Measurements from ENCODE around the gene HECW1.

HECW1 gene

DNA sequence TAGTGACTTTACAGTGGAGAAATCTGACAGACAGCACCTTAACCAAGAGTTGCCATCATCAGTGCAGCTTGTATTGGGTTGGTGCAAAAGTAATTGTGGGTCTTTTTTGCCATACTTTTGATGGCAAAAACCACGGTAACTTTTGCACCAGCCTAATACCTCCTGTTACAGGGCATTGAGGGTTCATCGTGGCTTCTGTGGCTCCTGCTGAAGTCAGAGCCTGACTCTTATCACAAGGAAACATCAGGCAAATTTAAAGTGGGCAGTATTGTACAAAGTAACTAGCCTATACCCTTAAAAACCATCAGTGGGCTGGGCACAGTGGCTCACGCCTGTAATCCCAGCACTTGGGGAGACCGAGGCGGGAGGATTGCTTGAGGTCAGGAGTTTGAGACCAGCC, 117.4 kb downstream of the HECW1 start:
- Histone ChIP-seq H3K36me3 (no peaks in the 10 kb centered on the region), H3K27me3 (ENCODE audit: insufficient read depth, low read depth, severe bottlenecking) (no peaks in the 10 kb centered on the region), H3K27ac (no peak overlapping the region), H3K9me3 (ENCODE audit: severe bottlenecking) (no peaks in the 10 kb centered on the region), H3K4me3 (ENCODE audit: low read depth, low read length) (no peak overlapping the region)
- DNase-seq: no peak
- TF ChIP-seq, protein P1, sequence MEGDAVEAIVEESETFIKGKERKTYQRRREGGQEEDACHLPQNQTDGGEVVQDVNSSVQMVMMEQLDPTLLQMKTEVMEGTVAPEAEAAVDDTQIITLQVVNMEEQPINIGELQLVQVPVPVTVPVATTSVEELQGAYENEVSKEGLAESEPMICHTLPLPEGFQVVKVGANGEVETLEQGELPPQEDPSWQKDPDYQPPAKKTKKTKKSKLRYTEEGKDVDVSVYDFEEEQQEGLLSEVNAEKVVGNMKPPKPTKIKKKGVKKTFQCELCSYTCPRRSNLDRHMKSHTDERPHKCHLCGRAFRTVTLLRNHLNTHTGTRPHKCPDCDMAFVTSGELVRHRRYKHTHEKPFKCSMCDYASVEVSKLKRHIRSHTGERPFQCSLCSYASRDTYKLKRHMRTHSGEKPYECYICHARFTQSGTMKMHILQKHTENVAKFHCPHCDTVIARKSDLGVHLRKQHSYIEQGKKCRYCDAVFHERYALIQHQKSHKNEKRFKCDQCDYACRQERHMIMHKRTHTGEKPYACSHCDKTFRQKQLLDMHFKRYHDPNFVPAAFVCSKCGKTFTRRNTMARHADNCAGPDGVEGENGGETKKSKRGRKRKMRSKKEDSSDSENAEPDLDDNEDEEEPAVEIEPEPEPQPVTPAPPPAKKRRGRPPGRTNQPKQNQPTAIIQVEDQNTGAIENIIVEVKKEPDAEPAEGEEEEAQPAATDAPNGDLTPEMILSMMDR (IDR thresholded peaks at IDR 0.05; ENCODE audit: low read depth, low read length): no peak

DNA sequence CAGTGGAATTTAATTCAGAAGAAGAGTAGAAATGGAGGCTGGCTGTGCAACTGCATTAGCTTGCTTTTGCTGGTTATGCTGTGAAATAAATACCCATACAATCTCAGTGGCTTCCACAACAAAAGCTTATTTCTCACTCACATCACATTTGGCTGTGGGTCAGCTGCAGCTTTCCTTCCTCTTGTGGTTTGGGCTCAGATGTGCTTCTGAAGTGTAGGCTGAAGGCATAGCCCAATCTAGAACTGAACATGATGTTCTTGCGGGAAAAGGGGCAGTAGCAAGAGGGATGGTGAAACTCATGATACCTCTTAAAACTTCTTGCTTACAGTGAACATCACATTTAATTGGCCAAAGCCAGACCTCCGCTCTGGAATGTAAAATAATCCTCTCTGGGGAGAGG, 119.9 kb downstream of the HECW1 start:
- Histone ChIP-seq H3K9me3 (ENCODE audit: severe bottlenecking) (no peaks in the 10 kb centered on the region), H3K36me3 (no peaks in the 10 kb centered on the region), H3K4me3 (ENCODE audit: low read depth, low read length) (no peak overlapping the region), H3K27ac (no peak overlapping the region), H3K27me3 (ENCODE audit: insufficient read depth, low read depth, severe bottlenecking) (no peaks in the 10 kb centered on the region)
- no peak for DNase-seq
- TF ChIP-seq, protein P1 (IDR thresholded peaks at IDR 0.05; ENCODE audit: low read depth, low read length): no peak

DNA sequence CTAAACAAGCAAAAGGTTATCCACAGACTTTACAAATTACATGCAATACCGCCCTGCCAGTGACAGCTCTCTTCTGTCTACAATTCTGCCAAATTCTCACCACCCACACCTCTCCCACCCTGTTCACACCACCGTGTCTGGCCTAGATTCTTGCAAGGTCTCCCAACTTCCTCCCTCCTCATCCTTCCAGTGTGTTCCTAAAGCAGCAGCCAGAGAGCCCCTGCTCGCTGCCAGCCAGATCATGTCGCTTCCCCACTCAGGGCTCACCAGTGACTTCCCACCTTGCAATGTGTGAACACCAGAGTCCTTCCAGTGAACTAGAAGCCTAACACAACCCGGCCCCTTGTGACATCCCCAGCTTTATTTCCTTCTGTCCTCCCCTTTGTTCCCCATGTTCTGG, 121.6 kb downstream of the HECW1 start:
- no peak for DNase-seq
- Histone ChIP-seq H3K27ac (no peak overlapping the region), H3K27me3 (ENCODE audit: insufficient read depth, low read depth, severe bottlenecking) (no peaks in the 10 kb centered on the region), H3K4me3 (ENCODE audit: low read depth, low read length) (no peak overlapping the region), H3K9me3 (ENCODE audit: severe bottlenecking) (no peaks in the 10 kb centered on the region), H3K36me3 (no peaks in the 10 kb centered on the region)
- TF ChIP-seq, protein P1 (IDR thresholded peaks at IDR 0.05; ENCODE audit: low read depth, low read length): no peak

DNA sequence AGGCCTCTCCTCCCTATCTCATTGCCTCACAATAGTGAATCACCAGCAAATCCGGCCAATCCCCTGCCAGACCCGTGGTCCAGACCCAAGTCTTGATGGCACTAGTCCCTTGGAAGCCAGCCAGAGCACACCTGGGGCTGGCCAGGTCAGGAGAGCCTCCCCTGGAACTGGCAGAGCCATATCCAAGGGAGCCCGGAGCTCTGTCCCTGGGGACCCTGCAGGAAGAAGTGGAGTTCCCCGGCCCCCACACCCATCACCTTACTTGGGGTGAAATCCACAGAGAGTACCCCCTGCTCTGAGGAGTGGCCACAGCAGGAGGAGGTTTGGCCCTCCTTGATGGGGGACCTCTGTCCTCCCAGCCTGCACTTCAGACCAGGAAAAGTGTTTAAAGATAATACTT, 122.5 kb downstream of the HECW1 start:
- no peaks in the 10 kb centered on the region for H3K27me3 ChIP-seq (ENCODE audit: insufficient read depth, low read depth, severe bottlenecking)
- H3K27ac ChIP-seq: no peak overlapping the region
- H3K9me3 ChIP-seq (ENCODE audit: severe bottlenecking): no peaks in the 10 kb centered on the region
- H3K4me3 ChIP-seq (ENCODE audit: low read depth, low read length): no peak overlapping the region
- no peak for DNase-seq
- TF ChIP-seq, protein P1 (IDR thresholded peaks at IDR 0.05; ENCODE audit: low read depth, low read length): no peak
- no peaks in the 10 kb centered on the region for H3K36me3 ChIP-seq

DNA sequence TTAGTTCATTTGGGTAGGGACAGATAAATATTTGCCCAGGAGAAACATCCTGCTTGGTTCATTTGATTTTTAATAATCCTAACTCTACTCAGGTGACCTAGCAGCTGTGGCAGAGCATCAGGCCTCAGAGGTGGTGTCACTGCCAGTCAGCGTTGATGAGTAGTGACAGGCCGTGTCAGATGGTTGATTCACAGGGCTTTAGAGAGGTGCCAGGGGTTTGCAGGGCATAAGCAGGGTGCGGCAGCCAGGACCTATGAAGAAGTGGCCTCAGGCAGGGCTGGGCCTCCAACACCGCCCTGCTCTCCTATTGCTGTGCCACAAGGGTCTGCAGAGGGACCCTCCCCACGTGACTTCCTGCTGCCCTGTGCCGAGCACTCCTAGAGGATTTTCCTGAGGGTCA, 128.1 kb downstream of the HECW1 start:
- no peak overlapping the region for H3K4me3 ChIP-seq (ENCODE audit: low read depth, low read length)
- H3K36me3 ChIP-seq: no peaks in the 10 kb centered on the region
- no peaks in the 10 kb centered on the region for H3K27me3 ChIP-seq (ENCODE audit: insufficient read depth, low read depth, severe bottlenecking)
- H3K27ac ChIP-seq: no peak overlapping the region
- H3K9me3 ChIP-seq (ENCODE audit: severe bottlenecking): no peaks in the 10 kb centered on the region
- DNase-seq: no peak
- TF ChIP-seq, protein P1 (IDR thresholded peaks at IDR 0.05; ENCODE audit: low read depth, low read length): no peak

DNA sequence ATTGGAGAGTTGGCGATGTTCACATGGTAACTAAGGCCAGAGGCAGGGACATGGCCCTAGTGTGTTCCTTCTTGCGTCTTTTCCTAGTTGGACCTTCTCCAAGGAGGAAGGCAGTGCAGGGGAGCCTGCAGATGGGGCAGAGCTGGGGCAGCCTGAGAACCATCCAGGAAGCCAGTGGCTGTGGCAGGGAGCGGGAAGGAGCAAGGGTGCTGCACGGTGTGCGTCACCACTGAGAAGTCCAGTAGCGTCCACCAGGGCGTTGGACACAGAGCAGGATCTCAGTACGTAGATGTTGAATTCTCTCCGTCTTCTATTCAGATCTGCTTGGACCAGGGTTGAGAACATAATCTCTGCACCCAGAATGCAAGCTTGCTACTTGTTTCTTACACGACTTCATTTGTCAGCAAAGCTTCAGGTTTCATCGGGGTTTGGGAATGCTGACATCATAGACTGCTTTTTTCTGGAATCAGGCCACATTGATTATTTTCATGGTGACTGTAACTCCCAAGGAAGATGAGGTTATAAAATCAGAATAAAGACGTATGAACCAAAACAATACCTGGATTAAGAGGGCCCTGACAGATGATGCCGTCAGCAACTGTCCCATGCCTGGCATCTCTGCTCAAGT, 130.3 kb downstream of the HECW1 start:
- DNase-seq: no peak
- Histone ChIP-seq H3K27ac (no peak overlapping the region), H3K4me3 (ENCODE audit: low read depth, low read length) (no peak overlapping the region), H3K36me3 (no peaks in the 10 kb centered on the region), H3K9me3 (ENCODE audit: severe bottlenecking) (no peaks in the 10 kb centered on the region), H3K27me3 (ENCODE audit: insufficient read depth, low read depth, severe bottlenecking) (no peaks in the 10 kb centered on the region)
- TF ChIP-seq, protein P1 (IDR thresholded peaks at IDR 0.05; ENCODE audit: low read depth, low read length): no peak
